Measurements from ENCODE around the gene RETREG3.
"Not testable (repeated sequence)": the region's sequence is repeated elsewhere in the genome, so short reads cannot be mapped to it uniquely, and the experiment has no call there.

The RETREG3 gene

DNA sequence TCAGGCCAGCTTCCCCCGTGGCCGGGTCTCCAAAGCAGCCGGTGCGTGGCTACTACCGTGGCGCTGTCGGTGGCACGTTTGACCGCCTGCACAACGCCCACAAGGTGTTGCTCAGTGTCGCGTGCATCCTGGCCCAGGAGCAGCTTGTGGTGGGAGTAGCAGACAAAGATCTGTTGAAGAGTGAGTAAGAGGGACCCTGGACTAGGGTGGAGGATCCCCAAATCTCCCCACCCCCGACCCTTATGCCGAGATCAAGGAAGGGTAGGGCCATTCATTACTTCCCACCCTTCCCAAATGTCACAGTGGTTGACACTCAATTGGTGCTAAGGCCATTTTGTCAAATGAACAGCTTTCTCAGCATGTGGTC, 46.0 kb downstream of the RETREG3 start:
- TF ChIP-seq, protein P1, sequence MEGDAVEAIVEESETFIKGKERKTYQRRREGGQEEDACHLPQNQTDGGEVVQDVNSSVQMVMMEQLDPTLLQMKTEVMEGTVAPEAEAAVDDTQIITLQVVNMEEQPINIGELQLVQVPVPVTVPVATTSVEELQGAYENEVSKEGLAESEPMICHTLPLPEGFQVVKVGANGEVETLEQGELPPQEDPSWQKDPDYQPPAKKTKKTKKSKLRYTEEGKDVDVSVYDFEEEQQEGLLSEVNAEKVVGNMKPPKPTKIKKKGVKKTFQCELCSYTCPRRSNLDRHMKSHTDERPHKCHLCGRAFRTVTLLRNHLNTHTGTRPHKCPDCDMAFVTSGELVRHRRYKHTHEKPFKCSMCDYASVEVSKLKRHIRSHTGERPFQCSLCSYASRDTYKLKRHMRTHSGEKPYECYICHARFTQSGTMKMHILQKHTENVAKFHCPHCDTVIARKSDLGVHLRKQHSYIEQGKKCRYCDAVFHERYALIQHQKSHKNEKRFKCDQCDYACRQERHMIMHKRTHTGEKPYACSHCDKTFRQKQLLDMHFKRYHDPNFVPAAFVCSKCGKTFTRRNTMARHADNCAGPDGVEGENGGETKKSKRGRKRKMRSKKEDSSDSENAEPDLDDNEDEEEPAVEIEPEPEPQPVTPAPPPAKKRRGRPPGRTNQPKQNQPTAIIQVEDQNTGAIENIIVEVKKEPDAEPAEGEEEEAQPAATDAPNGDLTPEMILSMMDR (IDR thresholded peaks at IDR 0.05; ENCODE audit: control insufficient read depth, extremely low read depth, insufficient read depth): no peak
- no peak for DNase-seq (ENCODE audit: low read depth)
- H3K4me3 ChIP-seq (ENCODE audit: low read depth, low read length): peak overlapping the region; percentile 83

DNA sequence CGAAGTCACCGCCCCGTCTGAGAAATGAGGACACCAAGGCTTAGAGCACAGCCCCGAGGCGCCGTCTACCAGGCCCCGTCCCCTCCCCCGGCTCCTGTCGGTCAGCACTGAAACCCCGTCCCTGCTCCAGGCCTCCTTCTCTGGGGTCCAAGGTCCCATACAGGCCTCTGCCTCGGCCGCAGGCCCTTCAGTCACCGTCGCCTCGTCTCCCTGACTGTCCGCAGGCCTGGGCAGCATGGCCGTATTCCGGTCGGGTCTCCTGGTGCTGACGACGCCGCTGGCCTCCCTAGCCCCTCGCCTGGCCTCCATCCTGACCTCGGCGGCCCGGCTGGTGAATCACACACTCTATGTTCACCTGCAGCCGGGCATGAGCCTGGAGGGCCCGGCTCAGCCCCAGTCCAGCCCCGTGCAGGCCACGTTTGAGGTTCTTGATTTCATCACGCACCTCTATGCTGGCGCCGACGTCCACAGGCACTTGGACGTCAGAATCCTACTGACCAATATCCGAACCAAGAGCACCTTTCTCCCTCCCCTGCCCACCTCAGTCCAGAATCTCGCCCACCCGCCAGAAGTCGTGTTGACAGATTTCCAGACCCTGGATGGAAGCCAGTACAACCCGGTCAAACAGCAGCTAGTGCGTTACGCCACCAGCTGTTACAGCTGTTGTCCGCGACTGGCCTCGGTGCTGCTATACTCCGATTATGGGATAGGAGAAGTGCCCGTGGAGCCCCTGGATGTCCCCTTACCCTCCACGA, 46.6 kb downstream of the RETREG3 start:
- TF ChIP-seq, protein P1 (IDR thresholded peaks at IDR 0.05; ENCODE audit: control insufficient read depth, extremely low read depth, insufficient read depth): no peak
- peak overlapping the region; percentile 83 for H3K4me3 ChIP-seq (ENCODE audit: low read depth, low read length)
- no peak for DNase-seq (ENCODE audit: low read depth)

DNA sequence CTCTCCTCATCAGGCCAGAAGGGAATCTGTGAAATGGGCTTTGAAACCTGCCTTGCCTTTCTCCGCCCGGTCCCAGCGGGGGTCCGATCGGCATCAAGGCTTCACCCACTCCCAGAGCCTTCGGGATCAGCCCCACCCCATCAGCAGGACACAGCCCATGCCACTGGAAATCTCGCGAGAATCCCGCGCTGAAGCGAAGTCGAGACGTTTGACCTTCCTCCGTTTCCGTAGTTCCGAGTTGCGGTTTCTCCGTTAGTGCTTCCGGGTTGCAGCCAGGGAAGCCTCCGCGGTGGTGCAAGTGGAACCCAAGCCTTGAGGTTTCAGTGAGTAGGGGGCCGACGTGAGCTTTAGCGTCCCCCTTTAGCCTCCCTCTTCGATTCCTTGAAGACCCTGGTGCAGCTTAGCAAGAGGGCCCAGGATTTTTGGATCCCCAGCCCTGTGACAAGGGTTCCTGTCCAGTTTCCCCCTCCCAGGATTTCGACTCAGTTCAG, 47.2 kb downstream of the RETREG3 start, which contains the start of gene COASY:
TSS of gene COASY (plus strand) at position 252 of the 491 bp plus-strand sequence. CDS start 475 bp downstream, outside the sequence.
- TF ChIP-seq, protein P1 (IDR thresholded peaks at IDR 0.05; ENCODE audit: control insufficient read depth, extremely low read depth, insufficient read depth): no peak
- DNase-seq (ENCODE audit: low read depth): peak; percentile 85
- peak within 1 kb of the TSS; percentile 83 for H3K4me3 ChIP-seq (ENCODE audit: low read depth, low read length)

DNA sequence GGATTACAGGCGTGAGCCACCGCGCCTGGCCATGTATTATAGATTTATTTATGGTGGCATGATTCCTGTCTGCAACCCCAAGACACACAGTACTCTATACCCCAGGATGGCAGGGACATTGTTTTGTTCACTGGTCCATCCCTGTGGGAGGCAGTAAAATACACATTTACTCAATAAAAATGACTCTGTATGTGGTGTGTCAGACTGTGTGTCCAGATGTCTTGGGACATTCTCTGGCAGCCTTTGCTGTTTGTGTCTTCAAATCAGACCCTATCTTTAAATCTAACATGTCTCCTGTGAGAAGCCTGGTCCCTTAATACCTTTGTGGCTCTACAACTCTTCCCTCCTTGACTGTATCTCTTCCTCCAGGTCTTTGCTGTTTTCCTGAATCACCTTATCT, 48.9 kb downstream of the RETREG3 start:
- no peak overlapping the region for H3K4me3 ChIP-seq (ENCODE audit: low read depth, low read length)
- no peak for DNase-seq (ENCODE audit: low read depth)
- TF ChIP-seq, protein P1 (IDR thresholded peaks at IDR 0.05; ENCODE audit: control insufficient read depth, extremely low read depth, insufficient read depth): no peak

DNA sequence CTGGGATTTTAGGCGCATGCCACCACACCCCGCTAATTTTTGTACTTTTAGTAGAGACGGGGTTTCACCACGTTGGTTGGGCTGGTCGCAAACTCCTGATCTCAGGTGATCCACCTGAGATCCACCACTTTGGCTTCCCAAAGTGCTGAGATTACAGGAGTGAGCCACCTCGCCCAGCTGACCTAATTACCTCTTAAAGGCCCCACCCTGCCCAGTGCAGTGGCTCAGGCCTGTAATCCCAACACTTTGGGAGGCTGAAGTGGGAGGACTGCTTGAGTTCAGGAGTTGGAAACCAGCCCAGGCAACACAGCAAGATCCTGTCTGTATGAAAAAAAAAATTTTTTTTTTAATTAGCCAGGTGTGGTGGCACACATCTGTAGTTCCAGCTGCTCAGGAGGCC, 50.1 kb downstream of the RETREG3 start:
- H3K4me3 ChIP-seq (ENCODE audit: low read depth, low read length): no peak overlapping the region
- TF ChIP-seq, protein P1 (IDR thresholded peaks at IDR 0.05; ENCODE audit: control insufficient read depth, extremely low read depth, insufficient read depth): no peak
- DNase-seq (ENCODE audit: low read depth): no peak

DNA sequence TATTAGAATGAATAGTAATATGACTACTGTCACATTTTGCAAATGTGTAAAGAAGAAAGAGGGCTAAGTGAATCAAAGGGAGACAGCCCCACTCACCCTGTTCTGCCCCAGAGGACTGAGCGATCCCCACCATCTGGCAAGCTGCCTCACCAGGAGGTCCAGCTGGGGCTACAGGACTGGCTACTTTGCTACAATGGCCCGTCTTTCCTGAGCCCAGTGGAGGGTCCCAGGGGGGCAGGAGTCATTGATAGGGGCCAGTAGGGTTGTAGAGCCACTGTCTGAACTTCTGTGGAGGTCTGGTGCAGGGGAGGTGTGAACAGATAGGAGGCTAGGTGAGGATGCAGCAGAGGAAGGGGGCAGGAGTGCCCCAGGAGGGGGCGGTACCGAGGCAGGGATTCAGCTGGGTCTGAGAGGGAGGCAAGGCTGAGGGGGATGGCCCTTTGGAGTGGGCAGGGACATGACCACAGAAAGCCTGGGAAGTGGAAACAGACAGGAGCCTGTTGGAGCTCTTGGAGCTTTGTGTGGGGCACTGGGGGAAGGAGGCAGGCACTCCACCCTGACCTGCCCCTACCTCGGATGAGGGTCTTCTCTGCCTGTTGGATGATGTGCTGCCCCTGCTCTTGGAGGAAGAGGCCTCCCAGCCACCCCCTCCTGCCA, 53.1 kb downstream of the RETREG3 start:
- not testable (repeated sequence) for DNase-seq (ENCODE audit: low read depth); H3K4me3 ChIP-seq (ENCODE audit: low read depth, low read length)

DNA sequence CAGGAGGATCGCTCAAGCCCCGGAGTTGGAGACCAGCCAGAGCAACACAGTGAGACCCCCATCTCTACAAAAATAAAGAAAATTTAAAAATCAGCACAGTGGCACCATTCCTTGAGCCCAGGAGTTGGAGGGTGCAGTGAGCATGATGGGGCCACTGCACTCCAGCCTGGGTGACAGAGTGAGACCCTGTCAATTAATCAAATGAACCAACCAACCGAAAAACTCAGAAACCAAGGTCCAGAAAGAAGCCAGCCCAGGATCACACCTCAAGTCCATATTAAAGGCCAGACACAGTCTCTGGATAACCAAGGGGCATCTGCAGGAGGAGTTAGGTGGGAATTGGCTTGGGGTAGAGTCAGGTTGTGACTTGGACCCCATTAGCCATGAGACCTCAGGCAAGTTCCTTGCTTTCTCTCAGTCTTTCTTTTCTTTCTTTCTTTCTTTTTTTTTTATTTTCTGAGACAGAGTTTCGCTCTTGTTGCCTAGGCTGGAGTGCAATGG, 54.0 kb downstream of the RETREG3 start:
- DNase-seq (ENCODE audit: low read depth): no peak
- peak overlapping the region; percentile 87 for H3K4me3 ChIP-seq (ENCODE audit: low read depth, low read length)
- TF ChIP-seq, protein P1 (IDR thresholded peaks at IDR 0.05; ENCODE audit: control insufficient read depth, extremely low read depth, insufficient read depth): no peak

All from LNCaP clone FGC (cell line).